H1 (cell line): ENCODE data around the gene UNC80. TPM values are rescaled to one million over a fixed set of nuclear protein-coding genes. Genes with fewer than 3 reads are reported as not detected.

Experiments used
- CTCF ChIA-PET: fragments of 300-600 bp; sonication (Branson Sonifier 250); formaldehyde crosslinking; loops from one replicate; lab custom pipeline; 2021; ENCODE audit not compliant: partially characterized antibody; lab: Charles Lee
- POLR2A ChIA-PET: fragments of 300-600 bp; sonication (Branson Sonifier 250); formaldehyde crosslinking; loops from one replicate; lab custom pipeline; 2021; ENCODE audit warnings: inconsistent platforms; ENCODE audit not compliant: partially characterized antibody; lab: Charles Lee
- DNase-seq, 2 experiments: peaks; one replicate each; pipeline versions ENCODE4 v3.0.0 to v3.0.0-alpha.2; 2010 to 2022; ENCODE audit warnings: low spot score in 2 of 2, low read depth in 1 of 2, mixed read lengths in 1 of 2
- FAIRE-seq: peaks from 2 replicates; lab custom pipeline; 2011; peaks lifted over from hg19 to GRCh38; lab: Jason Lieb, UNC
- H2AFZ ChIP-seq: 2 replicates; pipeline ENCODE4 v1.8.1; 2012; ENCODE audit warnings: low read length, inconsistent platforms
- H2AK5ac ChIP-seq: 2 replicates; pipeline ENCODE4 v1.6.1; 2013; ENCODE audit warnings: low read depth, low read length
- H2BK120ac ChIP-seq: replicated peaks from 2 replicates; pipeline ENCODE3; 2013; ENCODE audit warnings: low read depth, low read length, inconsistent platforms
- H2BK12ac ChIP-seq: 2 replicates; pipeline ENCODE4 v1.6.1; 2013; ENCODE audit warnings: low read depth, low read length
- H2BK15ac ChIP-seq: 2 replicates; pipeline ENCODE4 v1.6.1; 2013; ENCODE audit warnings: low read length
- H2BK20ac ChIP-seq: 2 replicates; pipeline ENCODE4 v1.6.1; 2013; ENCODE audit warnings: low read length
- H2BK5ac ChIP-seq: 2 replicates; pipeline ENCODE4 v1.6.1; 2013; ENCODE audit warnings: low read depth, low read length
- H3K14ac ChIP-seq: 2 replicates; pipeline ENCODE4 v1.6.1; 2013; ENCODE audit warnings: inconsistent platforms; ENCODE audit not compliant: insufficient read length
- H3K18ac ChIP-seq: 2 replicates; pipeline ENCODE4 v1.6.1; 2013; ENCODE audit warnings: low read length; ENCODE audit errors: extremely low read depth
- H3K23ac ChIP-seq: 2 replicates; pipeline ENCODE4 v1.6.1; 2013; ENCODE audit warnings: inconsistent platforms; ENCODE audit not compliant: insufficient read length
- H3K23me2 ChIP-seq: 2 replicates; pipeline ENCODE4 v1.6.1; 2013; ENCODE audit warnings: low read depth, low read length
- H3K27ac ChIP-seq: 2 replicates; pipeline ENCODE4 v1.6.1; 2011; ENCODE audit warnings: low read depth, low read length, inconsistent platforms
- H3K27me3 ChIP-seq, 4 experiments: replicated peaks in 1 of 4; 1 replicate in 1 of 4; 2 replicates in 3 of 4; pipeline versions ENCODE4 v1.6.1 to v1.8.1; 2011 to 2013; ENCODE audit warnings: low read length in 3 of 4, mild to moderate bottlenecking in 3 of 4, inconsistent platforms in 2 of 4, mixed read lengths in 2 of 4, moderate library complexity in 1 of 4; ENCODE audit not compliant: control insufficient read depth in 3 of 4, insufficient read depth in 3 of 4; ENCODE audit errors: extremely low read depth in 1 of 4
- H3K36me3 ChIP-seq, 4 experiments: 2 replicates each; pipeline versions ENCODE4 v1.6.1 to v1.8.1; 2011 to 2013; ENCODE audit warnings: mild to moderate bottlenecking in 4 of 4, low read length in 3 of 4, moderate library complexity in 2 of 4, control low read depth in 1 of 4, inconsistent platforms in 1 of 4; ENCODE audit not compliant: insufficient read depth in 4 of 4, control insufficient read depth in 2 of 4
- H3K4ac ChIP-seq: replicated peaks from 2 replicates; pipeline ENCODE3; 2013; ENCODE audit warnings: low read length, low read depth, mixed read lengths, inconsistent platforms; ENCODE audit not compliant: insufficient read length
- H3K4me1 ChIP-seq, 4 experiments: replicated peaks in 1 of 4; 1 replicate in 1 of 4; 2 replicates in 3 of 4; pipeline versions ENCODE4 v1.6.1 to v1.8.1; 2011 to 2013; ENCODE audit warnings: low read length in 3 of 4, inconsistent platforms in 2 of 4, mixed read lengths in 1 of 4; ENCODE audit not compliant: insufficient read depth in 4 of 4, control insufficient read depth in 3 of 4
- H3K4me2 ChIP-seq, 2 experiments: 2 replicates each; pipeline versions ENCODE4 v1.6.1 to v1.8.1; 2011 to 2013; ENCODE audit warnings: low read depth in 2 of 2, low read length in 2 of 2, control low read depth in 1 of 2, inconsistent platforms in 1 of 2, mild to moderate bottlenecking in 1 of 2; ENCODE audit not compliant: insufficient read depth in 1 of 2
- H3K4me3 ChIP-seq, 4 experiments: fragments of 200-600, 300-600 bp in 1 of 4; sonication (generic), shearing (Covaris generic), sonication (Bioruptor Twin) in 1 of 4; 2 replicates each; pipeline versions ENCODE4 v1.5.1 to v1.8.1; 2011 to 2016; ENCODE audit warnings: low read length in 4 of 4, low read depth in 3 of 4, control low read depth in 2 of 4, inconsistent platforms in 2 of 4, mild to moderate bottlenecking in 2 of 4, mixed read lengths in 1 of 4, moderate library complexity in 1 of 4; ENCODE audit not compliant: insufficient read depth in 2 of 4; ENCODE audit errors: extremely low read depth in 1 of 4
- H3K56ac ChIP-seq: replicated peaks from 2 replicates; pipeline ENCODE3; 2013; ENCODE audit warnings: low read depth, mild to moderate bottlenecking, mixed read lengths, low read length, inconsistent platforms; ENCODE audit not compliant: insufficient read length
- H3K79me1 ChIP-seq: 2 replicates; pipeline ENCODE4 v1.6.1; 2013; ENCODE audit warnings: low read depth, low read length, control low read depth
- H3K79me2 ChIP-seq, 2 experiments: 2 replicates each; pipeline versions ENCODE4 v1.6.1 to v1.8.1; 2012 to 2013; ENCODE audit warnings: low read length in 2 of 2, mild to moderate bottlenecking in 2 of 2, inconsistent platforms in 1 of 2; ENCODE audit not compliant: insufficient read depth in 2 of 2, control insufficient read depth in 1 of 2
- H3K9ac ChIP-seq, 4 experiments: replicated peaks in 1 of 4; 1 replicate in 1 of 4; 2 replicates in 3 of 4; pipeline versions ENCODE4 v1.6.1 to v1.8.1; 2011 to 2013; ENCODE audit warnings: low read depth in 3 of 4, low read length in 3 of 4, control low read depth in 2 of 4, mild to moderate bottlenecking in 2 of 4, moderate library complexity in 2 of 4, inconsistent platforms in 1 of 4; ENCODE audit errors: extremely low read depth in 1 of 4
- H3K9me3 ChIP-seq, 2 experiments: 2 replicates each; pipeline versions ENCODE4 v1.6.1 to v1.8.1; 2012 to 2013; ENCODE audit warnings: mild to moderate bottlenecking in 2 of 2, moderate library complexity in 2 of 2, control low read depth in 1 of 2, inconsistent platforms in 1 of 2, low read depth in 1 of 2, low read length in 1 of 2, mixed read lengths in 1 of 2; ENCODE audit not compliant: insufficient read depth in 2 of 2
- H4K20me1 ChIP-seq, 2 experiments: replicated peaks in 1 of 2; 2 replicates each; pipeline versions ENCODE3 to v1.8.1; 2011 to 2013; ENCODE audit warnings: inconsistent platforms in 2 of 2, low read length in 2 of 2, mild to moderate bottlenecking in 1 of 2; ENCODE audit not compliant: insufficient read depth in 2 of 2, control insufficient read depth in 1 of 2
- H4K5ac ChIP-seq: 2 replicates; pipeline ENCODE4 v1.6.1; 2013; ENCODE audit warnings: low read length, low read depth, mixed read lengths, inconsistent platforms; ENCODE audit not compliant: insufficient read length
- H4K8ac ChIP-seq: 2 replicates; pipeline ENCODE4 v1.8.0; 2013; ENCODE audit warnings: mild to moderate bottlenecking, moderate library complexity, low read length, inconsistent platforms; ENCODE audit not compliant: insufficient read depth; ENCODE audit errors: extremely low read depth
- H4K91ac ChIP-seq: replicated peaks from 2 replicates; pipeline ENCODE3; 2013; ENCODE audit warnings: low read length, mixed read lengths, inconsistent platforms; ENCODE audit not compliant: insufficient read length
- BCL11A ChIP-seq, 2 experiments: IDR thresholded peaks; one replicate each; pipeline ENCODE4 v1.6.1; 2011; ENCODE audit warnings: low read depth in 2 of 2, low read length in 2 of 2, mild to moderate bottlenecking in 2 of 2
- CHD2 ChIP-seq: IDR thresholded peaks from 2 replicates; pipeline ENCODE4 v1.6.1; 2012; ENCODE audit warnings: low read length, improper control_type of control experiment
- E2F6 ChIP-seq: IDR thresholded peaks from 2 replicates; pipeline ENCODE4 v1.6.1; 2012; ENCODE audit warnings: inconsistent platforms
- EP300 ChIP-seq, 2 experiments: IDR thresholded peaks; 1 replicate in 1 of 2; 2 replicates in 1 of 2; pipeline ENCODE4 v1.6.1; 2011 to 2012; ENCODE audit warnings: low read depth in 2 of 2, low read length in 2 of 2, mild to moderate bottlenecking in 2 of 2, borderline replicate concordance in 1 of 2, inconsistent platforms in 1 of 2, moderate library complexity in 1 of 2
- GTF2F1 ChIP-seq: IDR thresholded peaks from 2 replicates; pipeline ENCODE4 v1.6.1; 2012; ENCODE audit warnings: low read depth, low read length, improper control_type of control experiment, borderline replicate concordance
- JUN ChIP-seq: IDR thresholded peaks from 2 replicates; pipeline ENCODE4 v1.6.1; 2011; ENCODE audit warnings: low read depth, mild to moderate bottlenecking, improper control_type of control experiment, low read length
- JUND ChIP-seq: IDR thresholded peaks from 2 replicates; pipeline ENCODE4 v1.6.1; 2011; ENCODE audit warnings: mild to moderate bottlenecking, improper control_type of control experiment, low read length
- KDM5A ChIP-seq: fragments of 200-600 bp; IDR thresholded peaks from 2 replicates; pipeline ENCODE4 v1.7.1; 2012; ENCODE audit warnings: mild to moderate bottlenecking, low read length, inconsistent platforms, mixed read lengths
- RAD21 ChIP-seq, 2 experiments: IDR thresholded peaks in 1 of 2; conservative IDR thresholded peaks in 1 of 2; 2 replicates each; pipeline ENCODE4 v1.6.1; 2011; ENCODE audit warnings: low read depth in 2 of 2, low read length in 2 of 2, improper control_type of control experiment in 1 of 2, inconsistent platforms in 1 of 2, mild to moderate bottlenecking in 1 of 2, moderate library complexity in 1 of 2
- RBBP5 ChIP-seq: IDR thresholded peaks from 2 replicates; pipeline ENCODE4 v1.7.1; 2012; ENCODE audit warnings: low read depth, mild to moderate bottlenecking, inconsistent platforms, low read length, moderate library complexity, borderline replicate concordance
- SAP30 ChIP-seq: fragments of 300-600 bp; sonication (generic); IDR thresholded peaks from 2 replicates; pipeline ENCODE4 v1.7.1; 2012; ENCODE audit warnings: low read length, moderate library complexity, mild to moderate bottlenecking, inconsistent platforms; ENCODE audit not compliant: insufficient read depth, insufficient replicate concordance
- TEAD4 ChIP-seq: IDR thresholded peaks from 2 replicates; pipeline ENCODE4 v1.6.1; 2012; ENCODE audit warnings: low read depth, low read length, inconsistent platforms, mixed read lengths
- USF2 ChIP-seq: IDR thresholded peaks from 2 replicates; pipeline ENCODE4 v1.6.1; 2011; ENCODE audit warnings: low read length, improper control_type of control experiment
- polyA plus RNA-seq, 7 experiments: library from polyadenylated mRNA; depleted of rRNA in 3 of 7; stranded (reverse) in 5 of 7; unstranded in 2 of 7; fragments of >200 nt in 5 of 7; fragments of 200-250 nt in 2 of 7; gene quantifications; 1 replicate in 5 of 7; 2 replicates in 1 of 7; 4 replicates in 1 of 7; pipeline versions ENCODE4 v1.2.1 to v1.2.3, GENCODE V29; 2011 to 2013; ENCODE audit warnings: missing spikeins in 2 of 7, mixed read lengths in 2 of 7
- total RNA-seq: library from RNA; stranded (reverse); fragmentation: NEBNext Ultra II Directional; extraction: Animal tissue kit (Norgen Biotek cat#: 25700); gene quantifications from 2 replicates; pipeline ENCODE4 v1.2.1, GENCODE V29; 2021

UNC80 gene
- total and polyA plus RNA-seq, 2 of the 8 experiments (the other 6 are each of a cell fraction or from before 2014, with no cell fraction given) = 0.53 to 0.56 TPM

GRCh38 chr2:209762563-209762962 lies 9.1 kb upstream of the UNC80 start:
- no peak overlapping the region for H2BK120ac ChIP-seq
- peaks cover 27 to 78% (median 52%) of the 10 kb centered on the region in 4 experiments for H3K27me3 ChIP-seq
- no peak overlapping the region for H3K18ac ChIP-seq
- no peaks in the 10 kb centered on the region for H3K23me2 ChIP-seq
- no peak overlapping the region for H3K9ac ChIP-seq
- FAIRE-seq (no peak), DNase-seq (no peak)
- ChIA-PET CTCF (interaction anchor here (1.0 to 1.4 kb wide), 2 partner anchors 8 to 23 kb away, joined by 3 read pairs; no protein-coding TSS in a partner anchor), POLR2A (no interaction called here)
- no peak overlapping the region for H4K91ac ChIP-seq
- no peak overlapping the region for H3K14ac ChIP-seq
- no peaks in the 10 kb centered on the region for H3K36me3 ChIP-seq
- H3K79me1 ChIP-seq = no peaks in the 10 kb centered on the region
- no peak overlapping the region for H2BK20ac ChIP-seq
- TF ChIP-seq USF2 (no peak), SAP30 (no peak), E2F6 (no peak), RAD21 (IDR thresholded peaks at IDR 0.05 in 1 of 2, conservative IDR thresholded peaks at IDR 0.05 in 1 of 2; ENCODE audit: low read depth in 2 of 2, low read length in 2 of 2) (no peak), BCL11A (IDR thresholded peaks at IDR 0.05; ENCODE audit: low read depth in 2 of 2, low read length in 2 of 2) (no peak), KDM5A (no peak), JUND (no peak), TEAD4 (no peak), GTF2F1 (no peak), RBBP5 (no peak), EP300 (IDR thresholded peaks at IDR 0.05; ENCODE audit: borderline replicate concordance in 1 of 2, low read depth in 2 of 2, low read length in 2 of 2) (no peak), JUN (no peak), CHD2 (no peak)
- H4K8ac ChIP-seq = no peak overlapping the region
- H2BK12ac ChIP-seq = no peak overlapping the region
- H3K4ac ChIP-seq = no peak overlapping the region
- H2AK5ac ChIP-seq = no peak overlapping the region
- no peak overlapping the region for H2AFZ ChIP-seq
- no peak overlapping the region for H3K4me2 ChIP-seq
- H3K4me1 ChIP-seq = no peaks in the 10 kb centered on the region
- H3K9me3 ChIP-seq = no peaks in the 10 kb centered on the region; a peak in 1 of 4 replicates
- H4K5ac ChIP-seq = no peak overlapping the region
- no peak overlapping the region for H3K4me3 ChIP-seq
- no peak overlapping the region for H3K23ac ChIP-seq
- H2BK5ac ChIP-seq = no peak overlapping the region
- H3K56ac ChIP-seq = no peak overlapping the region
- H4K20me1 ChIP-seq = no peaks in the 10 kb centered on the region
- no peak overlapping the region for H2BK15ac ChIP-seq
- no peaks in the 10 kb centered on the region for H3K79me2 ChIP-seq
- H3K27ac ChIP-seq = no peak overlapping the region
